ENCODE measurements around the gene ZNF407. TPM values are rescaled to one million over a fixed set of nuclear protein-coding genes. Genes with fewer than 3 reads are reported as not detected.

Gene ZNF407
- total RNA-seq, 1 donor from 2014 or later = 13.2 TPM

- Mint-ChIP-seq H3K4me1 (no peaks in the 10 kb centered on the region), H3K9me3 (no peaks in the 10 kb centered on the region), H3K27me3 (ENCODE audit: low read depth) (no peaks in the 10 kb centered on the region), H3K4me3 (no peak overlapping the region), H3K36me3 (ENCODE audit: low read depth) (no peaks in the 10 kb centered on the region), H3K27ac (ENCODE audit: unreplicated experiment) (no peak overlapping the region)
- DNase-seq (ENCODE audit: low read depth, low spot score) = no peak
- TF ChIP-seq CTCF (conservative IDR thresholded peaks at IDR 0.05) = no peak
These were observed 490.4 kb downstream of the ZNF407 start for GRCh38 chr18:75088021-75088506.

DNA sequence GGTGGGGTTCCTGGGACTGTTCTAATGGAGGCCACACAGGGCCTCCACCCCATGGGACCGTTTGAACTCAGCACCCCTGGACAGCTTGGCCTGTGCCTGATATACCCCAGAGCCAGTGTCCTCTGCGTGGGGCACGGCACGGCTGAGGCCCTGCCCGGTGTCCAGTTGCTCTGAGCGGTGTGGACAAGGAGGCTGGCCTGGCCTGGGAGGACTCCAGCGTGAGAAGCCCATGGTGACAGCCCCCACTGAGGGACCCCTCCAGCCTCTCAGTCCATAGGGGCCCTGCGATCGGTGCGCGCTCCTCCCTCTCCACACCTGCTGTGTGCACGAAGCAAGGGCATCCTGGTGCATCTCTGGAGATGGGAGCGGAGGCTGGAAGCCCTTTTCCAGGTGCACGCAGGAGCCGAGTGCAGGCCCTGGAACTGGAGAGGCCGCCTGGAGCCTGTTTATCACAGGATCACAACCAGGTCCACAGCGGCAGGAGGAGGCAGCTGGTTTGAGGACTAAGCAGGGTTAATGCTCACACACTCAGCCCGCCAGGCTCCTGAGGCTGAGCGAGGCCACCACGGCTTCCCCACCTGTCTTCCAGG is 491.0 kb downstream of the ZNF407 start:
- Mint-ChIP-seq H3K36me3 (ENCODE audit: low read depth) (no peaks in the 10 kb centered on the region), H3K27ac (ENCODE audit: unreplicated experiment) (no peak overlapping the region), H3K27me3 (ENCODE audit: low read depth) (no peaks in the 10 kb centered on the region), H3K4me1 (no peaks in the 10 kb centered on the region), H3K4me3 (no peak overlapping the region), H3K9me3 (no peaks in the 10 kb centered on the region)
- no peak for TF ChIP-seq CTCF (conservative IDR thresholded peaks at IDR 0.05)
- DNase-seq (ENCODE audit: low read depth, low spot score) = no peak

- Mint-ChIP-seq H3K36me3 (ENCODE audit: low read depth) (no peaks in the 10 kb centered on the region), H3K27ac (ENCODE audit: unreplicated experiment) (no peak overlapping the region), H3K27me3 (ENCODE audit: low read depth) (no peaks in the 10 kb centered on the region), H3K4me1 (no peaks in the 10 kb centered on the region), H3K4me3 (no peak overlapping the region), H3K9me3 (no peaks in the 10 kb centered on the region)
- no peak for DNase-seq (ENCODE audit: low read depth, low spot score)
- TF ChIP-seq CTCF (conservative IDR thresholded peaks at IDR 0.05) = no peak
These were observed 492.2 kb downstream of the ZNF407 start for GRCh38 chr18:75089748-75090327.

- Mint-ChIP-seq H3K27me3 (ENCODE audit: low read depth) (no peaks in the 10 kb centered on the region), H3K36me3 (ENCODE audit: low read depth) (no peaks in the 10 kb centered on the region), H3K27ac (ENCODE audit: unreplicated experiment) (no peak overlapping the region), H3K4me1 (no peaks in the 10 kb centered on the region), H3K9me3 (peaks cover 2% of the 10 kb centered on the region), H3K4me3 (no peak overlapping the region)
- no peak for TF ChIP-seq CTCF (conservative IDR thresholded peaks at IDR 0.05)
- no peak for DNase-seq (ENCODE audit: low read depth, low spot score)
These were observed 492.7 kb downstream of the ZNF407 start for GRCh38 chr18:75090336-75090735.

- no peak overlapping the region for H3K4me3 Mint-ChIP-seq
- no peak for DNase-seq (ENCODE audit: low read depth, low spot score)
- peaks cover 7% of the 10 kb centered on the region for H3K36me3 Mint-ChIP-seq (ENCODE audit: low read depth)
- no peak overlapping the region for H3K27ac Mint-ChIP-seq (ENCODE audit: unreplicated experiment)
- no peaks in the 10 kb centered on the region for H3K4me1 Mint-ChIP-seq
- peaks cover 17% of the 10 kb centered on the region for H3K9me3 Mint-ChIP-seq
- H3K27me3 Mint-ChIP-seq (ENCODE audit: low read depth) = no peaks in the 10 kb centered on the region
- no peak for TF ChIP-seq CTCF (conservative IDR thresholded peaks at IDR 0.05)
These were observed 500.0 kb downstream of the ZNF407 start for GRCh38 chr18:75097491-75098225.

All from neural crest cell (in vitro differentiated cells).